ENCODE measurements around the gene SLC8A3. TPM values are rescaled to one million over a fixed set of nuclear protein-coding genes. Genes with fewer than 3 reads are reported as not detected.
A peak's percentile ranks its signal among the peaks of the same experiment; 100 is the strongest.

Gene SLC8A3
- total RNA-seq, 6 experiments from 2014 or later = 0.05 to 0.13 (median 0.12) TPM; not detected in 3

GRCh38 chr14:70047598-70048312 is 141.0 kb downstream of the SLC8A3 start:
- TF ChIP-seq CTCF (IDR thresholded peaks at IDR 0.05) (no peak), POLR2A (IDR thresholded peaks at IDR 0.05) (no peak)
- Histone ChIP-seq H3K27ac (no peak overlapping the region), H3K36me3 (no peaks in the 10 kb centered on the region), H3K27me3 (no peaks in the 10 kb centered on the region), H3K9me3 (no peaks in the 10 kb centered on the region), H3K4me3 (no peak overlapping the region), H3K4me1 (peaks cover 0 to 11% (median 0%) of the 10 kb centered on the region in 4 donors)
- 35% methylated on average over 3 of the region's 3 CpGs for WGBS (ENCODE audit: insufficient coverage, low coverage, low lambda C conversion rate, missing lambda C conversion rate)
- DNase-seq (no peak), ATAC-seq (peak in 1 of 4 donors; percentile 23)
- intact Hi-C loops (cut with DNase I) = loop anchor here in 1 of 2 donors (10.0 kb wide), 1 partner anchor 267 kb away; no protein-coding TSS in a partner anchor

GRCh38 chr14:70045844-70046535 is 142.8 kb downstream of the SLC8A3 start:
- TF ChIP-seq CTCF (IDR thresholded peaks at IDR 0.05) (peak; percentile 83 to 92 (median 88)), POLR2A (IDR thresholded peaks at IDR 0.05) (no peak)
- no peak overlapping the region for H3K27ac ChIP-seq
- WGBS (ENCODE audit: insufficient coverage, low coverage, low lambda C conversion rate, missing lambda C conversion rate) = 33% methylated on average over 13 of the region's 22 CpGs
- intact Hi-C loops (cut with DNase I) = loop anchor here in 1 of 2 donors (10.0 kb wide), 1 partner anchor 269 kb away; no protein-coding TSS in a partner anchor
- DNase-seq (peak; percentile 81 to 85 (median 84)), ATAC-seq (peak; percentile 98 to 99 (median 99))
- peaks cover 0 to 11% (median 0%) of the 10 kb centered on the region in 4 donors for H3K4me1 ChIP-seq
- H3K9me3 ChIP-seq = no peaks in the 10 kb centered on the region
- no peak overlapping the region for H3K4me3 ChIP-seq
- no peaks in the 10 kb centered on the region for H3K36me3 ChIP-seq
- no peaks in the 10 kb centered on the region for H3K27me3 ChIP-seq

GRCh38 chr14:70045310-70045709 is 143.4 kb downstream of the SLC8A3 start:
- no peak for DNase-seq

GRCh38 chr14:70043001-70043400 is 145.8 kb downstream of the SLC8A3 start:
- Histone ChIP-seq H3K36me3 (no peaks in the 10 kb centered on the region), H3K4me3 (no peak overlapping the region), H3K9me3 (no peaks in the 10 kb centered on the region), H3K27ac (no peak overlapping the region), H3K27me3 (no peaks in the 10 kb centered on the region), H3K4me1 (peaks cover 0 to 7% (median 0%) of the 10 kb centered on the region in 4 donors)
- DNase-seq (no peak), ATAC-seq (no peak)
- no peak for TF ChIP-seq POLR2A (IDR thresholded peaks at IDR 0.05)
- TF ChIP-seq CTCF (IDR thresholded peaks at IDR 0.05) = no peak
- 100% methylated on average over 1 of the region's 2 CpGs for WGBS (ENCODE audit: insufficient coverage, low coverage, low lambda C conversion rate, missing lambda C conversion rate)
- intact Hi-C loops (cut with DNase I) = loop anchor here in 1 of 2 donors (10.0 kb wide), 1 partner anchor 272 kb away; no protein-coding TSS in a partner anchor

More at GRCh38 chr14:70045310-70045709, 143.4 kb downstream of the SLC8A3 start:
- Histone ChIP-seq H3K9me3 (no peaks in the 10 kb centered on the region), H3K27ac (no peak overlapping the region), H3K27me3 (no peaks in the 10 kb centered on the region), H3K4me3 (no peak overlapping the region), H3K4me1 (peaks cover 0 to 11% (median 0%) of the 10 kb centered on the region in 4 donors), H3K36me3 (no peaks in the 10 kb centered on the region)
- TF ChIP-seq POLR2A (IDR thresholded peaks at IDR 0.05) (no peak), CTCF (IDR thresholded peaks at IDR 0.05) (no peak)
- WGBS (ENCODE audit: insufficient coverage, low coverage, low lambda C conversion rate, missing lambda C conversion rate) = 72% methylated on average over 4 of the region's 4 CpGs
- intact Hi-C loops (cut with DNase I) = loop anchor here in 1 of 2 donors (10.0 kb wide), 1 partner anchor 269 kb away; no protein-coding TSS in a partner anchor
- ATAC-seq = no peak
